Mesothelial cell of epicardium (in vitro differentiated cells): ENCODE measurements around the gene OVCH2. TPM values are rescaled to one million over a fixed set of nuclear protein-coding genes. Genes with fewer than 3 reads are reported as not detected.

Experiments used
- DNase-seq, 2 experiments: peaks; one replicate each; pipeline ENCODE4 v3.0.0; 2021; ENCODE audit warnings: low spot score in 2 of 2; ENCODE audit not compliant: unreplicated experiment in 2 of 2
- H3K27ac Mint-ChIP-seq: 2 replicates; pipeline ENCODE4 v1.8.0; 2021; ENCODE audit warnings: mixed read lengths
- H3K27me3 Mint-ChIP-seq: 2 replicates; pipeline ENCODE4 v1.8.0; 2021; ENCODE audit warnings: low read depth, mixed read lengths
- H3K36me3 Mint-ChIP-seq: 2 replicates; pipeline ENCODE4 v1.8.0; 2021; ENCODE audit warnings: mixed read lengths
- H3K4me1 Mint-ChIP-seq: 2 replicates; pipeline ENCODE4 v1.8.0; 2021; ENCODE audit warnings: mixed read lengths
- H3K4me3 Mint-ChIP-seq: 2 replicates; pipeline ENCODE4 v1.8.0; 2021; ENCODE audit warnings: mild to moderate bottlenecking, moderate library complexity, mixed read lengths
- H3K9me3 Mint-ChIP-seq: 2 replicates; pipeline ENCODE4 v1.8.0; 2021; ENCODE audit warnings: mixed read lengths
- CTCF ChIP-seq: fragments of 200-600 bp; sonication (generic); IDR thresholded peaks from one replicate; pipeline ENCODE4 v1.5.0; 2021; ENCODE audit warnings: antibody characterized with exemption; ENCODE audit not compliant: unreplicated experiment
- total RNA-seq: library from RNA; stranded (reverse); gene quantifications from 3 replicates; pipeline ENCODE4 v1.2.1, GENCODE V29; 2021

OVCH2 gene
- total RNA-seq, 1 donor from 2014 or later: 9.6 TPM

GRCh38 chr11:7688238-7688826 is 17.9 kb downstream of the OVCH2 start:
- TF ChIP-seq CTCF: peak; percentile 89
- Mint-ChIP-seq H3K4me3 (no peak overlapping the region), H3K9me3 (no peaks in the 10 kb centered on the region), H3K36me3 (no peaks in the 10 kb centered on the region), H3K27me3 (no peaks in the 10 kb centered on the region), H3K4me1 (peaks cover 18% of the 10 kb centered on the region), H3K27ac (peak overlapping the region; percentile 0)
- no peak for DNase-seq

DNA sequence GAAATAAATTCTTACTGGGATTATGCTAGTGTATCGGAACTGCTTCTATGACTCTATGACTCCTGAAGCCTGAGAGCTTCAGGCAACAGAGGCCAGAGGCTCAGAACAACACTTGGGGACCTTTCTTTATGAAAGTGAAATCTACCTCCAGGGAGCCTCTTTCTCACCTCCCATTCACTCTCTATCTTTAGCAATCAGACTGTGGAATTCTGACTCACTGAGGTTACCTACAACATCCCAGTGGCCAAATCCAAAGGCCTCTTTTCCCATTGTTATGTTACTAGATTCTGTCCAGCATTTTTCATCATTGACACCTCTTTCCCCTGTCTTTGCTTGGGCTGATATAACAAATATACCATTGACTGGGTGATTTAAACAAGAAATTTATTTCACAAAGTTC is 18.9 kb downstream of the OVCH2 start:
- no peak overlapping the region for H3K4me3 Mint-ChIP-seq
- no peak for DNase-seq
- TF ChIP-seq CTCF: no peak
- no peaks in the 10 kb centered on the region for H3K9me3 Mint-ChIP-seq
- no peaks in the 10 kb centered on the region for H3K36me3 Mint-ChIP-seq
- peaks cover 17% of the 10 kb centered on the region for H3K4me1 Mint-ChIP-seq
- H3K27me3 Mint-ChIP-seq: no peaks in the 10 kb centered on the region
- H3K27ac Mint-ChIP-seq: no peak overlapping the region

- TF ChIP-seq CTCF: no peak
- H3K4me3 Mint-ChIP-seq: no peak overlapping the region
- H3K4me1 Mint-ChIP-seq: peaks cover 12% of the 10 kb centered on the region
- no peak overlapping the region for H3K27ac Mint-ChIP-seq
- DNase-seq: no peak
- H3K9me3 Mint-ChIP-seq: no peaks in the 10 kb centered on the region
- no peaks in the 10 kb centered on the region for H3K36me3 Mint-ChIP-seq
- H3K27me3 Mint-ChIP-seq: no peaks in the 10 kb centered on the region
Observed at GRCh38 chr11:7686761-7687160, 19.5 kb downstream of the OVCH2 start.

- H3K4me3 Mint-ChIP-seq: no peak overlapping the region
- no peaks in the 10 kb centered on the region for H3K27me3 Mint-ChIP-seq
- H3K27ac Mint-ChIP-seq: no peak overlapping the region
- H3K9me3 Mint-ChIP-seq: peaks cover 3% of the 10 kb centered on the region
- no peak for TF ChIP-seq CTCF
- no peak for DNase-seq
- H3K4me1 Mint-ChIP-seq: peaks cover 6% of the 10 kb centered on the region
- H3K36me3 Mint-ChIP-seq: no peaks in the 10 kb centered on the region
Observed at GRCh38 chr11:7683571-7683970, 22.7 kb downstream of the OVCH2 start.

DNA sequence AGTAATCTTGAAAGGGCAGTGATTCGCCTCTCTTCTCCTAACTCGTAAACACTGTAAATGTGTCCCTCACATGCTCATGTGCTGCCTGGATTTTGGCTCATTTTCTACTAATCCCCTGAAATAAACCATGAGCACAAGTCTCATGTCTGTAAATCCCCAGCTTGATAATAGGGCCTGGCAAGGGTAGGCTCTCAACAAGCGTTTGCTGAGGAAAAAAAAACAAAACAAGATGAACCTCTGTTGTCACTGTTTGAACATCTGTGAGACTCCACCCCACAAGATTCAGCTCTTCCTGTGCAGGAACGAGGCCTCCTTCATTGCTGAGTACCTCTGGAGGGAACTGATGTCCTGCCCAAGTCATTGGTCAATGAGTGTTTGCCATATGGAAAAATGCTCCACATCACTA is 28.5 kb downstream of the OVCH2 start:
- peak overlapping the region; percentile 11 for H3K4me3 Mint-ChIP-seq
- H3K27ac Mint-ChIP-seq: peak overlapping the region; percentile 83
- no peaks in the 10 kb centered on the region for H3K27me3 Mint-ChIP-seq
- no peaks in the 10 kb centered on the region for H3K36me3 Mint-ChIP-seq
- no peak for DNase-seq
- peaks cover 55% of the 10 kb centered on the region for H3K4me1 Mint-ChIP-seq
- no peak for TF ChIP-seq CTCF
- peaks cover 3% of the 10 kb centered on the region for H3K9me3 Mint-ChIP-seq

- no peaks in the 10 kb centered on the region for H3K36me3 Mint-ChIP-seq
- no peaks in the 10 kb centered on the region for H3K27me3 Mint-ChIP-seq
- H3K27ac Mint-ChIP-seq: peak overlapping the region; percentile 83
- no peak for TF ChIP-seq CTCF
- peaks cover 3% of the 10 kb centered on the region for H3K9me3 Mint-ChIP-seq
- DNase-seq: no peak
- no peak overlapping the region for H3K4me3 Mint-ChIP-seq
- peaks cover 62% of the 10 kb centered on the region for H3K4me1 Mint-ChIP-seq
Observed at GRCh38 chr11:7677071-7677470, 29.2 kb downstream of the OVCH2 start.
